ENCODE results near the gene NLK. TPM values are rescaled to one million over a fixed set of nuclear protein-coding genes. Genes with fewer than 3 reads are reported as not detected.

NLK gene
- total RNA-seq, 2 experiments from 2014 or later: 7.1 to 8.8 TPM

DNA sequence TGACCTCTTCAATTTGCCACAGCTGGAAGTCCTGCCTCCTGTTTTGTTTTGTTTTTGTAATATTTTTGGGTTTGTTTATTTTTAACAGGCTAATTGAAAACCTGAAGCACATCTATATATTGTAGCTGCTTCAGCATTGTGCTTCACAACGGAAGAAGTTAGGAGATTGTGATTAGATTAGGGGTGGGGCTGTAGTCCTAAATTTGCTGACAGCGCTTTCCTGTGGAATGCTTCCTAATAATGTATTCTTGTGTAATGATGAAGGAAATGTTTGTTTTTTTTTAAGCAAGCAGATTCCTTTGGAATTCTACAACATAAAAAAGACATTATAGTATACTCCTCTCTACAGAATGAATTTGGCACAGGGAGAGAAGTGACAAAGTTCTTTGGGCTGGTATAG is 70.1 kb downstream of the NLK start:
- intact Hi-C loops (cut with DNase I, micrococcal nuclease): no loop called here
- peaks cover 20% of the 10 kb centered on the region for H3K4me1 Mint-ChIP-seq
- H3K4me3 Mint-ChIP-seq: no peak overlapping the region
- DNase-seq (no peak), ATAC-seq (no peak)
- H3K27me3 Mint-ChIP-seq: no peaks in the 10 kb centered on the region
- peaks cover 4% of the 10 kb centered on the region for H3K9me3 Mint-ChIP-seq (ENCODE audit: low read depth)
- CTCF ChIA-PET: interaction anchor here (1.0 kb wide), 1 partner anchor 116 kb away, joined by 3 read pairs; no protein-coding TSS in a partner anchor
- no peak overlapping the region for H3K27ac Mint-ChIP-seq
- peaks cover 4% of the 10 kb centered on the region for H3K36me3 Mint-ChIP-seq (ENCODE audit: low read depth)
- POLR2A ChIA-PET: no interaction called here

DNA sequence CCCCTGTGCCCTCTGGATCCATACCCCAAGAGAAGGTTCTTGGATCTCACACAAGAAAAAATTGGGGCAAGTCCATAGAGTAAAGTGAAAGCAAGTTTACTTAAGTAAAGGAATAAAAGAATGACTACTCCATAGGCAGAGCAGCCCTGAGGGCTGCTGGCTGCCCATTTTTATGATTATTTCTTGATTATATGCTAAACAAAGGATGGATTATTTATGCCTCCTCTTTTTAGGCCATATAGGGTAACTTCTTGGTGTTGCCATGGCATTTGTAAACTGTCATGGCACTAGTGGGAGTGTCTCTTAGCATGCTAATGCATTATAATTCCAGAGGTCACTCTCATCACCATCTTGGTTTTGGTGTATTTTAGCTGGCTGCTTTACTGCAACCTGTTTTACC is 70.8 kb downstream of the NLK start:
- Mint-ChIP-seq H3K36me3 (ENCODE audit: low read depth) (peaks cover 4% of the 10 kb centered on the region), H3K4me1 (peaks cover 25% of the 10 kb centered on the region), H3K27me3 (no peaks in the 10 kb centered on the region), H3K4me3 (no peak overlapping the region), H3K27ac (no peak overlapping the region), H3K9me3 (ENCODE audit: low read depth) (peaks cover 4% of the 10 kb centered on the region)
- ATAC-seq (no peak), DNase-seq (no peak)
- CTCF ChIA-PET: no interaction called here
- intact Hi-C loops (cut with DNase I, micrococcal nuclease): no loop called here
- POLR2A ChIA-PET: no interaction called here

DNA sequence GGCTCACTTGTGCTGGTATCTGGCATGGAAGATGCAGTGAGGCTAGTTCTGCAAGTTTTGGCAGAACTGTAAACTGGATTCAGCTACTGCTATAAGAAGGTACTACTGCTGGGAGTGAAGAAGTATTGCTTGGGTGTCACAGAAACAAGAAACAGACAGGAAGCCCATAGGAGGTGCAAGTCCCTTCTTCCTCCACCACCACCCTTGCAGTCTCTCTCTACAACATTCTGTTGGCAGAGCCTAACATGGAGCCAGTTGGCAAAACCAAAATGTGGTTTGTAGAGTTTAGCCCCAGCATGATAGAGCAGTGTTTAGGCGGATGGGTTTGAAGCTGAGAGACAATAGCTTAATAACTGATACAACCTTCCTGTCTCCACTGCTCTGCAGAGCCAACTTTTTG is 72.6 kb downstream of the NLK start:
- H3K4me1 Mint-ChIP-seq: peaks cover 34% of the 10 kb centered on the region
- DNase-seq (no peak), ATAC-seq (no peak)
- CTCF ChIA-PET: interaction anchor here (1.4 kb wide), 1 partner anchor 9 kb away, joined by 3 read pairs; no protein-coding TSS in a partner anchor
- no peak overlapping the region for H3K4me3 Mint-ChIP-seq
- no peaks in the 10 kb centered on the region for H3K27me3 Mint-ChIP-seq
- H3K9me3 Mint-ChIP-seq (ENCODE audit: low read depth): peaks cover 4% of the 10 kb centered on the region
- H3K27ac Mint-ChIP-seq: no peak overlapping the region
- H3K36me3 Mint-ChIP-seq (ENCODE audit: low read depth): peaks cover 4% of the 10 kb centered on the region
- POLR2A ChIA-PET: no interaction called here
- intact Hi-C loops (cut with DNase I, micrococcal nuclease): loop anchor here in 1 of 2 experiments (5.0 kb wide), 1 partner anchor 33 kb away; no protein-coding TSS in a partner anchor

DNA sequence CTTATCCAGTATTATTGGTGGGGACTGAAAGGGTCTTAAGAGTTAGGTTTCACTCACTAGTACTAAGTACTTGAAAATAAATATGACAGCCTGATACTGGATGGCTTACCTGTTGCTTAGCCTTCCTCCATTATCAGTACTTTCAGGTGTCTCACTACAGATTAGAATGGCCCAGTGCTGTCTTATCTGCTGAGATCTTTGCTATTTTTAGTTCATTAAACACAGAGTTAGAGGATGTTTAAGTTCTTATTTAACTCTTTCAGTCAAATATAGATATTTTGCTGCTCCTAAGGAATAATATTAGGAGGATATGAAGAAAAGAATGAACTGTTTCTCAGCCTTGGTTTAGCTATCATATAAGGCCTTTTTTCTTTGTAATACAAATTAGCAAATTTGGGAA is 74.8 kb downstream of the NLK start:
- DNase-seq (no peak), ATAC-seq (no peak)
- Mint-ChIP-seq H3K27me3 (no peaks in the 10 kb centered on the region), H3K27ac (no peak overlapping the region), H3K4me3 (no peak overlapping the region), H3K9me3 (ENCODE audit: low read depth) (no peaks in the 10 kb centered on the region), H3K4me1 (peaks cover 34% of the 10 kb centered on the region), H3K36me3 (ENCODE audit: low read depth) (peaks cover under 1% of the 10 kb centered on the region)
- intact Hi-C loops (cut with DNase I, micrococcal nuclease): loop anchor here in 1 of 2 experiments (5.0 kb wide), 1 partner anchor 35 kb away; no protein-coding TSS in a partner anchor
- POLR2A ChIA-PET: no interaction called here
- CTCF ChIA-PET: no interaction called here

DNA sequence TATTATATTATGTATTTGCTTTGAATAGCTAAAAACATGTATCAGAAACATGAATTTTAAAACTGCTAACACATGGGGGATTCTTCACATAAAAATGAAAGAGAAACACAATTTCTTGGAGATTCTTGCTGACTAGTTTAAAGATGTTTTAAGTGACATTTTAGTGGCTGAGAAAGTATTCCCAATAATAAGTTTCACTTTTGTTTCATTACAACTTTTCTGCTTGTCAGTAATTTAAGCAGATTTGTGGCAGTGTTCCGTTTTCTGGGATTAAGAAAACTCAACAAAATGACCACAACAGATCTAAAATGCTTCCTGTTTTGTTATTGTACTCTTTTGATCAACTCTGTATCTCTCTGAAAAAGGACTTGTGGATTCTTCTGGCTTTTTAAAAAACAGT is 75.9 kb downstream of the NLK start:
- DNase-seq (no peak), ATAC-seq (peak; percentile 51)
- no peak overlapping the region for H3K4me3 Mint-ChIP-seq
- H3K36me3 Mint-ChIP-seq (ENCODE audit: low read depth): peaks cover 4% of the 10 kb centered on the region
- H3K9me3 Mint-ChIP-seq (ENCODE audit: low read depth): no peaks in the 10 kb centered on the region
- H3K4me1 Mint-ChIP-seq: peaks cover 34% of the 10 kb centered on the region
- intact Hi-C loops (cut with DNase I, micrococcal nuclease): loop anchor here in 1 of 2 experiments (5.0 kb wide), 1 partner anchor 36 kb away; no protein-coding TSS in a partner anchor
- H3K27ac Mint-ChIP-seq: peak overlapping the region; percentile 53
- POLR2A ChIA-PET: no interaction called here
- no peaks in the 10 kb centered on the region for H3K27me3 Mint-ChIP-seq
- CTCF ChIA-PET: no interaction called here

DNA sequence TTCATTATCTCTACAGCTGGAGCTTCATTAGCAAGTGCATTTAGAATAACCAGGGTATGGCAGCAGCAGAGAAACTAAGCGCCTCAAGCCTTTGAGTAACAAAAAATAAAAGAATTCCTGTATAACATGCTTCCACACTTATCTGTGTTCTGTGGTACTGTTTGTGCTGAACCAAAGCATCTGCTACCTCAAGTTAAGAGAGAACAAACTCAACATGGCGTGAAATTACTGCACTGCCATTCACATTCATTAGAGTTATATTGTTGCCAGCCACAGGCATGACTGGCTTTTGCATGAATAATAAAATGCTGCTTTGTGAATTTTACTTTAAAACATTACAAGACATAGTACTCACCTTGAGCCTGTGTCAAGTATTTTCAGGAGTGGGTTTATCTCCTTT is 76.6 kb downstream of the NLK start:
- Mint-ChIP-seq H3K36me3 (ENCODE audit: low read depth) (peaks cover 5% of the 10 kb centered on the region), H3K4me3 (no peak overlapping the region), H3K9me3 (ENCODE audit: low read depth) (no peaks in the 10 kb centered on the region), H3K4me1 (peaks cover 32% of the 10 kb centered on the region), H3K27ac (no peak overlapping the region), H3K27me3 (no peaks in the 10 kb centered on the region)
- intact Hi-C loops (cut with DNase I, micrococcal nuclease): loop anchor here in 1 of 2 experiments (5.0 kb wide), 1 partner anchor 37 kb away; no protein-coding TSS in a partner anchor
- ChIA-PET CTCF (no interaction called here), POLR2A (no interaction called here)
- ATAC-seq (no peak), DNase-seq (no peak)

DNA sequence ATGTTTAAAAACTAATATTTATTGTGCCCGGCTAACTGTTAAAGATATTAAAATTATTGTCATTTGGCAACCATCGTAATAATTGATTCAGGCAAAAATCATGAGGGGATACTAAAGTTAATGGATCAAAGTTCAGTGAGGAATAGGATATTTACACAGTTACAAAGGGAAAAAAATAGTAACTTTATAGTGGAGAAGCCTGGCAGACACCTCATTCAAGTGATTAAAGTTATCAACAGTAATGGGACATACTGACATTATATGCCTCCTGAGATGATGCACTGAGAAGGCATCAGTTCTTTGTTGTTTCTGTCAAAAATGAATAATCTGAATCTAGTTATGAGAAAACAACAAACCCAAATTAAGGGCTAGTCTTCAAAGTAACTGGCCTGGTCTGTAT is 77.1 kb downstream of the NLK start:
- H3K27ac Mint-ChIP-seq: no peak overlapping the region
- ATAC-seq (no peak), DNase-seq (no peak)
- CTCF ChIA-PET: no interaction called here
- H3K36me3 Mint-ChIP-seq (ENCODE audit: low read depth): peaks cover 8% of the 10 kb centered on the region
- peaks cover 31% of the 10 kb centered on the region for H3K4me1 Mint-ChIP-seq
- no peaks in the 10 kb centered on the region for H3K27me3 Mint-ChIP-seq
- POLR2A ChIA-PET: no interaction called here
- intact Hi-C loops (cut with DNase I, micrococcal nuclease): loop anchor here in 1 of 2 experiments (5.0 kb wide), 1 partner anchor 37 kb away; no protein-coding TSS in a partner anchor
- H3K4me3 Mint-ChIP-seq: no peak overlapping the region
- H3K9me3 Mint-ChIP-seq (ENCODE audit: low read depth): no peaks in the 10 kb centered on the region

DNA sequence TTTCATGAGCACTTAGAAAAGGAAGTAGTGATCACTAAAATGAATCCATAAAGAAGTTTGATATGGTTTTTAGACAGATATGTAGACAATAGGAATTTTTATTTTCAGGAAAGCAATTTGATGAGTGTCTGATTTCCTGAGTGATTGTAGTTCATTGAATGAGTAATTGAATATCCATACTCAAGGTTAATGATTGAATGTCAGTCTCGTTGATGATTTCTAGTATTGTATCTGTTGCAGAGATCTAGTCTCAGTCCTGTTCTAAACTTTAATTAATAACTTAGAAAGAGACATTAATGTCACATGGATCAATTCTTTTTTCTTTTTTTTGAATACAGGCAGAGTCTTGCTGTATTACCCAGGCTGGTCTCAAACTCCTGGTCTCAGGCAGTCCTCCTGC is 78.3 kb downstream of the NLK start:
- intact Hi-C loops (cut with DNase I, micrococcal nuclease): no loop called here
- DNase-seq (no peak), ATAC-seq (no peak)
- Mint-ChIP-seq H3K9me3 (ENCODE audit: low read depth) (no peaks in the 10 kb centered on the region), H3K4me3 (no peak overlapping the region), H3K36me3 (ENCODE audit: low read depth) (peaks cover 8% of the 10 kb centered on the region), H3K27ac (no peak overlapping the region), H3K27me3 (no peaks in the 10 kb centered on the region), H3K4me1 (peaks cover 25% of the 10 kb centered on the region)
- CTCF ChIA-PET: no interaction called here
- POLR2A ChIA-PET: no interaction called here

DNA sequence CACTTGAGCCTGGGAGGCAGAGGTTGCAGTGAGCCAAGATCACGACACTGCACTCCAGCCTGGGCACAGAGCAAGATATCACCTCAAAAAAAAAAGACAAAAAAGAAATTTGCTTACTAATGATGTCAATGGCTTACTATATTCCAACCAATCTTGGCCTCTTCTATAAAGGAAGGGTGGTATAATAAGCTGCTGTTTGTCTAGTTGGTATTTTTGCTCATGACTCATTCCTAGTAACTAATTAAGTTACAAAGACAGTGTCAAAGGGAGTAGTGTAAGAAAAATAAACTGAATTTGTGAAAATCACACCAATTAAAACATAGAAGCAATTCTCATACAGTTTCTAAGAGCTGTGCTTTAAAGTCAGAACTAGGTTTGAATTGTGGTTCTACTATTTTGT is 82.5 kb downstream of the NLK start:
- Mint-ChIP-seq H3K4me1 (no peaks in the 10 kb centered on the region), H3K27me3 (no peaks in the 10 kb centered on the region), H3K9me3 (ENCODE audit: low read depth) (no peaks in the 10 kb centered on the region), H3K4me3 (no peak overlapping the region), H3K36me3 (ENCODE audit: low read depth) (peaks cover 8% of the 10 kb centered on the region), H3K27ac (no peak overlapping the region)
- ATAC-seq: no peak
- CTCF ChIA-PET: interaction anchor here (1.0 to 1.8 kb wide), 4 partner anchors 10 to 94 kb away, joined by 3 to 5 read pairs (median 4); no protein-coding TSS in a partner anchor
- POLR2A ChIA-PET: interaction anchor here (0.6 kb wide), 1 partner anchor 19 kb away, joined by 3 read pairs; no protein-coding TSS in a partner anchor
- no peak for DNase-seq
- intact Hi-C loops (cut with DNase I, micrococcal nuclease): no loop called here

DNA sequence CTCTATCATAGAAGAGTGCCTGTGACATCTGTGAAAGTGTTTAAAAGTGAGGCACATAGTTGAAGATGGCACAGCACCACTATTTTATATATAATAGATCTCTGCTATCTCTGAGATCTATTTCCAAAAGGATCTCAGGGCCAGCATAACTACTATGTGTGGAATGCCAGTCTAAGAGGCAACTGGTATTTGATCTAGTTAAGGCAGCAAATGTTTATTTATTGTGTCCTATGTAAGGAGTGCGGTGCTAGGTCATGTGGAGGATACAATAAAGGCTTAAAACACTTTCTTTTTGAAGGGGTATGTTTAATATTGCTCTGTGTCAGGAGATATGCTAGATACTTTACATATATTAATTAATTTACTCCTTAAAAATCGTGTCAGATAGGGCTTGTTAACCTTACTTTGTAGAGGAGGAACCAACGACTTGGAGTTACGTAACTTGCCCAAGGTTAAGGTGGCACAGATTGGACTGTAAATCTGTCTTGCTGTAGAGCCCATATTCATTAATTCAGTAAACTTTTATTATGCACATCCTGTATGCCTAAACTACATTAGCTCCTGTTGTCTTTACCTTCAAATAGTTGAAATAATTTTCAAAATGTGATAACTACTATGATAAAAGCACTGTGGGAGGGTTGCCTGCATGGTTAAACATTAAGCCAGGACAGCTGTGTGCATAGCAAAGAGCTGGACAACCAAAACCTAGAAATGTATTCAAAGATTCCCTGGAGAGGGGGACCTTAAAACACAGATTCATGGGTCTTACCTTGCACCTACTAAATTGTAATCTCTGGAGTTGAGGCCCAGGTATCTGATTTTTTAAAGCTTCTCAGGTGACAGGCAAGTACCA is 83.3 kb downstream of the NLK start:
- Mint-ChIP-seq H3K27ac (no peak overlapping the region), H3K27me3 (no peaks in the 10 kb centered on the region), H3K9me3 (ENCODE audit: low read depth) (no peaks in the 10 kb centered on the region), H3K4me1 (no peaks in the 10 kb centered on the region), H3K36me3 (ENCODE audit: low read depth) (peaks cover 8% of the 10 kb centered on the region), H3K4me3 (no peak overlapping the region)
- DNase-seq (no peak), ATAC-seq (no peak)
- ChIA-PET POLR2A (no interaction called here), CTCF (interaction anchor here (0.6 to 1.7 kb wide), 4 partner anchors 10 to 95 kb away, joined by 3 to 4 read pairs (median 4); no protein-coding TSS in a partner anchor)
- intact Hi-C loops (cut with DNase I, micrococcal nuclease): no loop called here

DNA sequence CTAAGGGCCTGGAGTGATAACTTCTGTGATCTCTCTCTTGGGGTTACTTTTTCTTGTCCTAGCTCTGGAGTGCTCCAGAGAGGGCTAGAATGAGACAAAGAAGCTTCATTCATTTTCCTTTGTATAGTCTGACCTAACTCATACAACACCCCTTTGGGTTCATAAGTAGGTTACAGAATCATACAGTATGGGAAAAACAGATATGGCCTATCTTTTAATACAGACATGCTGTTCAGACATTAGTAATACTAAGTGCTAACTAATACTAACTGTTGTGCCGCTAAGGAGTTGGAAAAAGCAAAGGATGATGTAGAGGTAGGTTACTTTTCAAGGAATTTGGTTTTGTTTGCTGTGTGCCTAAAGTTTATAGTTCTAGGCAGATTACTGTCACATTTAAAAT is 84.7 kb downstream of the NLK start:
- ChIA-PET CTCF (no interaction called here), POLR2A (no interaction called here)
- Mint-ChIP-seq H3K27ac (no peak overlapping the region), H3K27me3 (no peaks in the 10 kb centered on the region), H3K36me3 (ENCODE audit: low read depth) (peaks cover 13% of the 10 kb centered on the region), H3K9me3 (ENCODE audit: low read depth) (no peaks in the 10 kb centered on the region), H3K4me3 (no peak overlapping the region), H3K4me1 (no peaks in the 10 kb centered on the region)
- intact Hi-C loops (cut with DNase I, micrococcal nuclease): no loop called here
- DNase-seq (no peak), ATAC-seq (no peak)

DNA sequence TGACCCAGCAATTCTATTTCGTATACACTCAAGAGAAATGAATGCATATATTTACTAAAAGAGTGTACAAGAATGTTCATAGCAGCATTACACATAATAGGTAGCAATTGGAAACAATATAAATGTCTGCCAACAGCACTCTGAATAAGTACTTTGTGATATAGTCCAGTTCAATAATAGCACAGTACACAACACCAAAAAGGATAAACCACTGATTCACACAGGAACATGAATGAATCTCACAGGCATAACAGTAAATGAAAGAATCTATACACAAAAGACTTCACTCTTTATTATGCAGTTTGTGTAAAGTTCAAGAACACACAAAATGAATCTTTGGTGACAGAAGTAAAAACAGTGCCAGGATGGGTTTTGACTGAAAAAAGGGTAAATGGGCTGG is 86.3 kb downstream of the NLK start:
- ChIA-PET POLR2A (no interaction called here), CTCF (no interaction called here)
- Mint-ChIP-seq H3K27ac (no peak overlapping the region), H3K36me3 (ENCODE audit: low read depth) (peaks cover 15% of the 10 kb centered on the region), H3K9me3 (ENCODE audit: low read depth) (no peaks in the 10 kb centered on the region), H3K4me1 (peaks cover 9% of the 10 kb centered on the region), H3K4me3 (no peak overlapping the region), H3K27me3 (no peaks in the 10 kb centered on the region)
- intact Hi-C loops (cut with DNase I, micrococcal nuclease): no loop called here
- no peak for ATAC-seq
- no peak for DNase-seq

All from activated CD4-positive, alpha-beta T cell treated with anti-CD3 and anti-CD28 coated beads for 36 hours (primary cell).